Esophagus muscularis mucosa (tissue), 3 donors: ENCODE measurements around the gene ABHD6.

Experiments
- CTCF ChIP-seq, 3 experiments: fragments of 200-600 bp in 2 of 3; fragments of 450-650 bp in 1 of 3; sonication (generic) in 2 of 3; IDR thresholded peaks; one replicate each; pipeline ENCODE4 v1.5.1; 2017 to 2019; ENCODE audit warnings: antibody characterized with exemption in 3 of 3, mild to moderate bottlenecking in 2 of 3, moderate library complexity in 1 of 3
- POLR2A ChIP-seq: fragments of 450-650 bp; IDR thresholded peaks from one replicate; pipeline ENCODE4 v1.6.1; 2017; ENCODE audit warnings: antibody characterized with exemption, moderate library complexity, mild to moderate bottlenecking, low read depth

- TF ChIP-seq CTCF (IDR thresholded peaks at IDR 0.05) (no peak), POLR2A (no peak)
These were observed 3.1 kb upstream of the ABHD6 start for GRCh38 chr3:58234516-58234931.
